ENCODE data around the gene FNDC3B. TPM values are rescaled to one million over a fixed set of nuclear protein-coding genes. Genes with fewer than 3 reads are reported as not detected.

The FNDC3B gene
- total and polyA plus RNA-seq, 2 of the 8 experiments (the other 6 are each of a cell fraction or from before 2014, with no cell fraction given), result 14.1 to 44.4 TPM

GRCh38 chr3:172285844-172286243, 246.5 kb downstream of the FNDC3B start:
- Histone ChIP-seq H3K4me1 (replicated peaks in 1 of 4; ENCODE audit: control insufficient read depth in 3 of 4, insufficient read depth in 4 of 4, low read length in 3 of 4) (no peaks in the 10 kb centered on the region), H3K27ac (ENCODE audit: low read depth, low read length) (no peak overlapping the region), H3K23ac (ENCODE audit: insufficient read length) (no peak overlapping the region), H3K9ac (replicated peaks in 1 of 4; ENCODE audit: extremely low read depth in 1 of 4, low read depth in 3 of 4, low read length in 3 of 4) (no peak overlapping the region), H3K36me3 (ENCODE audit: control insufficient read depth in 2 of 4, insufficient read depth in 4 of 4, low read length in 3 of 4) (peaks cover 2 to 14% (median 6%) of the 10 kb centered on the region in 4 experiments; a peak in 4 of 8 replicates), H2BK20ac (ENCODE audit: low read length) (no peak overlapping the region), H3K14ac (ENCODE audit: insufficient read length) (no peak overlapping the region), H2AK5ac (ENCODE audit: low read depth, low read length) (no peak overlapping the region), H3K27me3 (replicated peaks in 1 of 4; ENCODE audit: control insufficient read depth in 3 of 4, extremely low read depth in 1 of 4, insufficient read depth in 3 of 4, low read length in 3 of 4) (no peaks in the 10 kb centered on the region), H4K91ac (replicated peaks; ENCODE audit: insufficient read length, low read length) (no peak overlapping the region), H2BK15ac (ENCODE audit: low read length) (no peak overlapping the region), H3K23me2 (ENCODE audit: low read depth, low read length) (no peaks in the 10 kb centered on the region), H3K4me2 (ENCODE audit: insufficient read depth in 1 of 2, low read depth in 2 of 2, low read length in 2 of 2) (no peak overlapping the region), H3K4me3 (ENCODE audit: extremely low read depth in 1 of 4, insufficient read depth in 2 of 4, low read depth in 3 of 4, low read length in 4 of 4) (no peak overlapping the region), H2BK120ac (replicated peaks; ENCODE audit: low read depth, low read length) (no peak overlapping the region), H3K4ac (replicated peaks; ENCODE audit: insufficient read length, low read depth, low read length) (no peak overlapping the region), H2BK12ac (ENCODE audit: low read depth, low read length) (no peak overlapping the region), H3K79me1 (ENCODE audit: low read depth, low read length) (no peaks in the 10 kb centered on the region; the same call in 1 of the 2 replicates), H3K79me2 (ENCODE audit: control insufficient read depth in 1 of 2, insufficient read depth in 2 of 2, low read length in 2 of 2) (no peaks in the 10 kb centered on the region), H3K56ac (replicated peaks; ENCODE audit: insufficient read length, low read depth, low read length) (no peak overlapping the region), H3K18ac (ENCODE audit: extremely low read depth, low read length) (no peak overlapping the region), H3K9me3 (ENCODE audit: insufficient read depth in 2 of 2, low read depth in 1 of 2, low read length in 1 of 2) (no peaks in the 10 kb centered on the region), H4K5ac (ENCODE audit: insufficient read length, low read depth, low read length) (no peak overlapping the region), H4K8ac (ENCODE audit: extremely low read depth, insufficient read depth, low read length) (no peak overlapping the region), H2BK5ac (ENCODE audit: low read depth, low read length) (no peak overlapping the region), H2AFZ (ENCODE audit: low read length) (no peak overlapping the region), H4K20me1 (replicated peaks in 1 of 2; ENCODE audit: control insufficient read depth in 1 of 2, insufficient read depth in 2 of 2, low read length in 2 of 2) (no peaks in the 10 kb centered on the region)
- ChIA-PET POLR2A (ENCODE audit: partially characterized antibody) (no interaction called here), CTCF (ENCODE audit: partially characterized antibody) (no interaction called here)
- no peak for FAIRE-seq
- no peak for DNase-seq (ENCODE audit: low read depth in 1 of 2, low spot score in 2 of 2)
- WGBS, 2 experiments (ENCODE audit: extremely low coverage in 1 of 2, insufficient coverage in 1 of 2, insufficient read length in 1 of 2, insufficient replicate concordance in 2 of 2, low coverage in 1 of 2, low lambda C conversion rate in 2 of 2, missing lambda C conversion rate in 1 of 2), result 93% methylated on average over 4 of the region's 4 CpGs; no CpG with 5 or more reads in 1 of the 2 experiments
- TF ChIP-seq USF2 (IDR thresholded peaks at IDR 0.05; ENCODE audit: low read length) (no peak), HDAC6 (IDR thresholded peaks at IDR 0.05; ENCODE audit: low read depth, low read length) (no peak), SIRT6 (IDR thresholded peaks at IDR 0.05; ENCODE audit: low read length) (no peak), ATF3 (IDR thresholded peaks at IDR 0.05; ENCODE audit: insufficient read depth, low read depth, low read length) (no peak), RAD21 (IDR thresholded peaks at IDR 0.05 in 1 of 2, conservative IDR thresholded peaks at IDR 0.05 in 1 of 2; ENCODE audit: low read depth in 2 of 2, low read length in 2 of 2) (no peak), EP300 (IDR thresholded peaks at IDR 0.05; ENCODE audit: borderline replicate concordance in 1 of 2, low read depth in 2 of 2, low read length in 2 of 2) (no peak), SAP30 (IDR thresholded peaks at IDR 0.05; ENCODE audit: insufficient read depth, insufficient replicate concordance, low read length) (no peak), SRF (IDR thresholded peaks at IDR 0.05; ENCODE audit: low read depth, low read length) (no peak), NANOG (IDR thresholded peaks at IDR 0.05; ENCODE audit: insufficient read depth, low read depth, low read length, poor library complexity, severe bottlenecking) (no peak), PHF8 (conservative IDR thresholded peaks at IDR 0.05; ENCODE audit: low read depth, low read length) (no peak), TEAD4 (IDR thresholded peaks at IDR 0.05; ENCODE audit: low read depth, low read length) (no peak), KDM5A (IDR thresholded peaks at IDR 0.05; ENCODE audit: low read length) (no peak)
